ENCODE data around the gene MOXD1.

MOXD1 gene

DNA sequence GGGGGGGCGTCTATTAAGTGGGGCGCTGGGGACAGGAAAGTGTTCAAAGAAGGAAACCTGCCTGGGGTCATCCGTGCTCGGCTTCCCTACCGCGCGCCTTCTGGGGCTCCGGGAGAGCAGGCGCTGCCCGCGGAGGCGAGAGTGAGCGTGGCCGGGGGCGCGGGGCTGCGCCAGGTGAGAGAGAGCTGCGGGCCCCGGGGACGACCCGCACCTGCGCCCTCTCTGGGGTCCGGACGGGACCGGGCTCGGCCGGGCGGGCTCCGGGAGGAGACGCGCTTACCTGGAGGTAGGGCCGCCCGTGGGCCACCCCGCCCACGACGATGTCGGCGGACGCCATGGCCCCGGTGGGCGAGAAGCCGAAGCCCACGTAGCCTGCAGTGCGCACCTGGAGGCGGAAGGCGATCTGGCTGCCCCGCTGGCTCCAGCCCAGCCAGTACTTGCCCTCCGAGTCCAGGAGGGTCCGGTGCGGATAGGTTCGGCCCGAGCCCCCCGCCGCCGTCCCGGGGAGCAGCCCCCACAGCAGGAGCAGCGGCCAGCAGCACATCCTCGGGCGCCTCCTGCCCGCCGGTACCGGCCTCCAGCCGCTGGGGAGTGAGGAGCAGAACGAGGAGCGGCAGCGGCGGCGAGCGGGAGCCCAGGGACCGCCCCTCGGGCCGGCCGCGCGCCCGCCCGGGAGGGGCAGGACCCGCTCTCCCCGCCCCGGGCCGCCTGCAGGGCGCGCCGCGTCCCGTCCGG lies at the start of gene MOXD1:
MOXD1 (minus strand) TSS at position 593 of the 735 bp plus-strand sequence; CDS start at position 544, 49 bp downstream.
- no peak for DNase-seq

DNA sequence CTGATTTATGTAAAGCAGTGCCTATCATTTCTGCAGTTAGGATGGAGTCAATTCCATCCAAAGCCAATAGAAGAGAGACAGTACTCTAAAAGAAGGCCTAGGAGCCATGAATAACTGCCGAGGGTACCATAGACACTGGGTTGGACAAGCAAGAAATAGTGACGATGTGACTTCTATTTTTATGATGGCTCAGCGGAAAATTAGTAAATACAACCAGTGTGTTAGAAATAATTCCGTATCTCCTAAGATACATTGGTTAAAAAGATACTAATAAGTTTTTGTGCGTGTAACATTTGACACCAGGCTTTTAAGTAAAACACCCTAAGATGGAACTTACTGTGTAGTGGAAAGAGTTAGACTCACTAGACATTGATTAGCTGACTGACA lies 45.6 kb upstream of the MOXD1 start:
- DNase-seq, result no peak

DNA sequence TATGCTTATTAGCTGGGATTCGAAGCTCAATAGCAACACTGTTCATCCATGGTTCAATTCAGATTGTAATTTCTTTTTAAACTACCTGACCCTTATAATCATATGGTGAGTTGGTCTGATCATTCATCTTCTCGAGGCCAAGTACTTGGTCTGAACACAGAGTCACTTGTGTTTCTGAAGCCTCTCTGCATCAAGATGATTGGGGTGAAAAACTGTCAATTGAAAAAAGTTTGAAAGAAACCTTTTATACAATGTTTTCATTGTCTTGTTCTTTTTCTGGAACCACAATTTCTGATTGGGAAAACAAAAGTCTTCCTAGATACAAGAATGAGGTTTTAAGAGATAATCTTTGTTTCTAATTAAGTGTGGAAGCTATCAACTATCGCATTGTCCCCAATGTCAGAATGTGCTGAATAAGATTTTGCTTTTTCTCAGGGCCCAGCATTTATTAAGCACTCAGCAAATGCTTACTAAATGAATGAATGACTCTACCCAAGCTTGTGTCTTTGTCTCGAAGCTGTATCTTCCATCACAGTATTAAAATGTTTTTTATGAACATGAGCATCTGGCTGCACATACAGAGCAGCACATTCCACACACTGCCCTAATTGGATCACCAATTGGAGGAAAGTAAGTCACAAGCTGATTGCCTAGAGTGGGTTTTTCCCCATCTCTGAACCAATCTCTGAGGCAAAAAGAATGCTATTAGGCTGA lies 45.0 kb upstream of the MOXD1 start:
- no peak for DNase-seq

DNA sequence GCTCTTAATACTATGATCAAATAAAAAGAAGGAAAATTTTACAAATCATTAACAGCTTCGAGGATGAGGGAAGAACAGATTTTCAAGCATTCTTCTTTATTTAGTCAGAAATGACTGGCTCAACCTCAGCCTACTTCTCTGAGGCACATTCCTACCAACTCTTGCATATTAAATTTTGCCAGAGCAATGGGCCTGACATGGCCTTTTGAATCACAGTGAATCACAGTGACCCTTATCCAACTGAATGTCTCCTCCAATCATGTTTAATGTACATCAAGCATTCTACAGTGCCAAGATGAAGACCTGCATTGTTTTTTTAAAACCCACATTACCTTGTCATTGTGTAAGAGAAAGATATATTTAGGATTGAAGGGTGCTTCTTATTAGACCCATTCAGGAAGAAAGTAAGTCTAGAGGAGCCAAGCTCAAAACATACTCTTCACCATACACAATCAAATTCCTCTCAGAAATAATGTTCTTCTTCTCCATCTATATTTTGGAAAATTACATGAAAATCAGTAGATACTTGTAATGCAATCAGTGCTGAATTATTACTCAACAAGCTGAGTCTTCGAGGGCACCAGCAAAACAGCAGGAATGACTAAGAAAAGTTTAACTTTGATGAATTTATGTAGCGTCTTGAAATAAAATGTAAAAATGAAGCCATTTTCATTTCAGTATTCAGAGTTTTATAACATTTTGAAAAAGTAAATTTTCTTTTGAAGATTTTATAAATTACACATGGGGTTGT lies 44.1 kb upstream of the MOXD1 start:
- DNase-seq, result no peak

DNA sequence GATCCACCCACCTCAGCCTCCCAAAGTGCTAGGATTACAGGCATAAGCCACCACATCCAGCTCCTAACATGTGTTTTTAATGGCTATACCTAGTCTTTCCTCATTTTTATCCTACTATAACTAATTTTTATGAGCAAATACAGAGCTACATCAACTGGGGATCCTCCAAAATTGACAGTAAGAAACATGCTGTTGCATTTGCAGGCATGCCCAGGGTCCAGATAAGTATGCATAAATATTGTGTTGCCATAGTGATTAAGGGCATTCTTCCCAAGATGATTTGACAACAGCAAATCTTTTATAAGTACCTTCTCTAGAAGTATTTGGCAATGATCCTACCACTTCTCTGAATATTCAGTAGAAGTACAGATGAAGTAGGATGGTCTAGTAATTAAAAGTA lies 41.9 kb upstream of the MOXD1 start:
- DNase-seq, result no peak

DNA sequence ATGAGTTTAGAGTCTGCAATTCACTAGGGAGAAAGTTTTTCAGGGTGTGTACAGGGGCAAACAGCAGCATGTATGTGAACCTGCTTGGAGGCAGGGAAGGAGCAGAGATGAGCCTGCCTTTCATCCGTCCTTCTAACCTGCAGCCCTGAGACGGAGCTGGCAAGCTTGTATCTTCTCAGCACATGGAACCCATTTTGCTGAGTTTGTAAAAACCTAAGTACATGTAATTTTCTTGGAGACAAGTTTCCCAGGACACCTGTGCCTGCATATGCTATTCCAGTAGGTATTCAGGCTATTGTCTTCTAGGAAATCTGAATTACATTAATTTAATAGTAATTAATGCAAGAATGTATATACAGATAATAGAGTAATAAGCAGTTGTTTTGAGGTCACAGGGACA lies 28.8 kb upstream of the MOXD1 start:
- DNase-seq, result no peak

DNA sequence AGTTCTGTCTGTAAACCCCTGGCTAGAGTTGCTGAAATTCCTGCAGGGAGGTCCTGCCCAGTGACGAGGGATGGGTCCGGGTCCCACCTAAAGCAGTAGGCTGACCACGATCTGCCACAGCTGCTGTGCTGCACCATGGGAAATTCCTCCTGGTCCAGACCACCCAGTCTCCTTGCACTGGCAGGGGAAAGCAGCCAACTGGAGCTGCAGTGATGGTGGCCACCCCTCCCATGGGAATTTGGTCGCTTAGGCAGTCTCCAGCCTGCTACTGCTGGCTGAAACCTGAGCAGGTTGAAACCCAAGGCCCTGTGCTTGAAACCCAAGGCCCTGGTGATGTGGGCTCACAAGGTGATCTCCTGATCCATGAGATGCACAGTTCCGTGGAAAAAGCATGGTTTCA lies 23.9 kb upstream of the MOXD1 start:
- no peak for DNase-seq

DNA sequence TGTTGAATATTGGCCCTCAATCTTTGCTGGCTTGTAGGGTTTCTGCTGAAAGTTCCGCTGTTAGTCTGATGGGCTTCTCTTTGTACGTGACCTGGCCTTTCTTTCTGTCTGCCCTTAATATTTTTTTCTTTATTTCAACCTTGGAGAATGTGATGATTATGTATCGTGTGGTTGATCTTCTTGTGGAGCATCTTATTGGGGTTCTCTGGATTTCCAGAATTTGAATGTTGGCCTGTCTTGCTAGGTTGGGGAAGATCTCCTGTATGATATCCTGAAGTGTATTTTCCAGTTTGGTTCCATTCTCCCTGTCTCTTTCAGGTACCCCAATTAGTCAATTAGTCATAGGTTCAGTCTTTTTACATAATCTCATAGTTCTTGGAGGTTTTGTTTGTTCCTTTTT lies 22.6 kb upstream of the MOXD1 start:
- no peak for DNase-seq

GRCh38 chr6:132418235-132418965 lies 17.1 kb upstream of the MOXD1 start:
- no peak for DNase-seq

DNA sequence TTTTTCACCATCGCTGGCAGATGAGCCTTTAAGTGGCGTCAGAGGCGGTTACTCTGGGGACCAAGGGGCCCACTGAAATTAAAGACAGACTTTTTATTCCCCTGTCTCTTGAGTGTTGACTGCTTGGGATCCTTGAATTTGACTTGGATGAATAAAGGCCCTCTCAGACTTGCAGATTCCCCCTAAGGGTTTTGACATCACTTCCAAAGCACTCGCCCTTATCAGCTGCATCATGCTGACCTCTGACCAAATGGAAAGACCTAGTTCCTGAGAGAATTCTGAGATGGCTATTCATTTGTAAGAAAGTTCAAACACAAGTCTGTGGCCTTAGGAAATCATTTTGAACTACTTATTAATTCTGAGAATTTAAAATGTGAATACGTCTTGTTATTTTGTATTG lies 13.5 kb upstream of the MOXD1 start:
- no peak for DNase-seq

DNA sequence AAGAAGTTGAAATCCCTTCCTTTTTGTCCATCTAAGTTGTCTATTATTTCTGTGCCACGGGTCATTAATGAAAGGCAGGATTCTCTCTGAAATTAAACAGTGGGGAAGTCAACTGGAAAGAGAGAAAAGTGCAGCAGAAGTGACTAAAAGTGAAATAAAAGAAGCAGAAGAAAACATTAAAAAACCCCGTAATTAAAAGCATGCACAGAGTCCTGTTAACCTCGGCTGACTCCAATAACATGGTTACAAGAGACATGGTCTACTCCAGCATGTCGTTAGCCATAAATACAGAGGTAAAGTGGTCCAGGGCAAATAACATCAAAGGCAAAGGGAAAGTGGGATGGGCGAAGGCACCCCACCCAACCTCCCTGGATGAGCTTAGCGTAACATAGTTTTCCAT lies 13.0 kb upstream of the MOXD1 start:
- no peak for DNase-seq

- DNase-seq, result no peak
These were observed 12.2 kb upstream of the MOXD1 start for GRCh38 chr6:132413499-132413802.

GRCh38 chr6:132412656-132413498 lies 11.6 kb upstream of the MOXD1 start:
- DNase-seq, result no peak

GRCh38 chr6:132411296-132411695 lies 10.0 kb upstream of the MOXD1 start:
- no peak for DNase-seq

DNA sequence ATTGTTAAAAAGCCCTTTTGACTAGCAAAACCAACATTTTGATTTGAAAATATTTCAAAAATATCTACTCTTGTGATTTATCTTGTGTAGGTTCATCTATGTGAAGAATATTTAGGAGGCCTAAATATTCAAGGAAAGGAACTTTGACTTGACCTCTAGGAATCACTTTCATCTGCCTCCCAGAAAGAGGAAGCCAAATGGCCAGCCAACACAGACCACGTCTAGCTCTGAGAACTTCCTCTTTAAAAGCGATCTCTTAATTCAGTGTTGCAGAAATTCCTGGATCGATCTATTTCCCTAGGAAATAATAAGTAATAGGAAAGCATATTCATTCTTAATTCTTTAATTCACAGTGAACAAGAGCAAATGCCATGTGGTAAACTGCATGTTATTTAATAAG lies 9.6 kb upstream of the MOXD1 start:
- no peak for DNase-seq

- no peak for DNase-seq
These were observed 4.1 kb upstream of the MOXD1 start for GRCh38 chr6:132405143-132405915.

- DNase-seq, result no peak
These were observed 3.5 kb upstream of the MOXD1 start for GRCh38 chr6:132404736-132405135.

- no peak for DNase-seq
These were observed 3.1 kb upstream of the MOXD1 start for GRCh38 chr6:132404330-132404729.

- no peak for DNase-seq
These were observed 477 bp upstream of the MOXD1 start for GRCh38 chr6:132401618-132402285.

- no peak for DNase-seq
These were observed 756 bp downstream of the MOXD1 start for GRCh38 chr6:132400555-132400882.

GRCh38 chr6:132399376-132400074 lies 1.8 kb downstream of the MOXD1 start:
- no peak for DNase-seq
